NCI-H526 (cell line): ENCODE results near the gene MAP4K2.

ENCODE experiments used
- DNase-seq, 2 experiments: peaks; one replicate each; lab custom pipeline; 2025; lab: John Stamatoyannopoulos, UW

Gene MAP4K2

GRCh38 chr11:64736654-64737053 is 66.4 kb downstream of the MAP4K2 start:
- DNase-seq, result no peak

GRCh38 chr11:64735725-64736259 is 67.2 kb downstream of the MAP4K2 start:
- no peak for DNase-seq
